ENCODE data around the gene MCMBP.
A peak's percentile ranks its signal among the peaks of the same experiment; 100 is the strongest.
"Not testable (repeated sequence)": the region's sequence is repeated elsewhere in the genome, so short reads cannot be mapped to it uniquely, and the experiment has no call there.

The MCMBP gene

GRCh38 chr10:119891849-119892187, 19.2 kb upstream of the MCMBP start:
- Mint-ChIP-seq H3K4me1 (ENCODE audit: low read depth) (peaks cover 39% of the 10 kb centered on the region), H3K27ac (peak overlapping the region; percentile 98), H3K36me3 (ENCODE audit: low read depth) (peaks cover 16% of the 10 kb centered on the region), H3K4me3 (peak overlapping the region; percentile 94)
- H3K27me3 Mint-ChIP-seq, H3K9me3 Mint-ChIP-seq: not testable (repeated sequence)

- H3K27ac Mint-ChIP-seq, H3K27me3 Mint-ChIP-seq, H3K4me3 Mint-ChIP-seq: not testable (repeated sequence)
These were observed 17.7 kb upstream of the MCMBP start for GRCh38 chr10:119890307-119890706.

GRCh38 chr10:119889201-119889600, 16.6 kb upstream of the MCMBP start:
- not testable (repeated sequence) for H3K27ac Mint-ChIP-seq; H3K27me3 Mint-ChIP-seq; H3K4me3 Mint-ChIP-seq; H3K9me3 Mint-ChIP-seq; H3K36me3 Mint-ChIP-seq (ENCODE audit: low read depth)
- peaks cover 17% of the 10 kb centered on the region for H3K4me1 Mint-ChIP-seq (ENCODE audit: low read depth)

More at GRCh38 chr10:119890307-119890706, 17.7 kb upstream of the MCMBP start:
- H3K9me3 Mint-ChIP-seq; H3K36me3 Mint-ChIP-seq (ENCODE audit: low read depth): not testable (repeated sequence)
- peaks cover 24% of the 10 kb centered on the region for H3K4me1 Mint-ChIP-seq (ENCODE audit: low read depth)

DNA sequence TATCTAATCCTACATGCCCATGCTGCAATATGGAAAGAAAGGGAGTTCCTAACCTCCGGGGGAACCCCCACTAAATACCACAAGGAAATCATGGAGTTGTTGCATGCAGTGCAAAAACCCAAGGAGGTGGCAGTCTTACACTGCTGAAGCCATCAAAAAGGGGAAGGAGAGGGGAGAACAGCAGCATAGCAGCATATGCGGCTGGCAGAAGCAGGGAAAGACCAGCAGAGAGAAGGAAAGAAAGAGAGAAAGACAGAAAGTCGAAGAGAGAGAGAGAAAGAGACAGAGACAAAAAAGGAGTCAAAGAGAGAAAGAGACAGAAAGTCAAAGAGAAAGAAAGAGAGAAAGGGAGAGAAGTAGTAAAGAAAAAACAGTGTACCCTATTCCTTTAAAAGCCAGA, 16.1 kb upstream of the MCMBP start:
- H3K27me3 Mint-ChIP-seq; H3K36me3 Mint-ChIP-seq (ENCODE audit: low read depth); H3K4me3 Mint-ChIP-seq; H3K27ac Mint-ChIP-seq; H3K9me3 Mint-ChIP-seq: not testable (repeated sequence)
- H3K4me1 Mint-ChIP-seq (ENCODE audit: low read depth) = peaks cover 12% of the 10 kb centered on the region

GRCh38 chr10:119886070-119886469, 13.4 kb upstream of the MCMBP start:
- not testable (repeated sequence) for H3K36me3 Mint-ChIP-seq (ENCODE audit: low read depth); H3K27me3 Mint-ChIP-seq; H3K4me3 Mint-ChIP-seq; H3K9me3 Mint-ChIP-seq; H3K27ac Mint-ChIP-seq; H3K4me1 Mint-ChIP-seq (ENCODE audit: low read depth)

DNA sequence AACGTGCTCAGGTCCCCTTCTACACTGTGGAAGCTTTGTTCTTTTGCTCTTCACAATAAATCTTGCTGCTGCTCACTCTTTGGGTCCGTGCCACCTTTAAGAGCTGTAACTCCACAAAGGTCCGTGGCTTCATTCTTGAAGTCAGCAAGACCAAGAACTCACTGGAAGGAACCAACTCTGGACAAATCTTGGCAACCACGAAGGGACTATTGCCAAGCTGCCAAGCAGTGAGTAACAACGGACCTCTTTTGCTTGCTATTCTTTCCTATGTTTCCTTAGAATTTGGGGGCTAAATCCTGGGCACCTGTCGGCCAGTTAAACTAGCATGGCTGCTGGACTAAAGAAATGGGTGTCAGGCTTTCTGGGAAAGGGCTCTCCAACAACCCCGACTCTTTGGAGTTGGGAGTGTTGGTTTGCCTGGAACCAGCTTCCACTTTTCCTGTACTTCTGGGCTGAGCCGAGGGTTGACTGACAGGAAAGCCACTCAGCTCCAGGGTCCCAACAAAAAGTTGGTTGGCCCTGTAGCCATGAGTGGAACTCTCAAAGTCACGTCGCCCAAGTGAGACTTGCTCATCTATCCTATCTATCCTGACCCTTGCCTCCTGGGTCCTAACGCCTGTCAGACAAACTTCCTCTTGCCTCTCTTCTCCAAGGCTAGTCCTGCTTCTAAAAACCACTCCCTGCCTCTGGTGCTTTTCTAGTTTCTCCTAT, 11.4 kb upstream of the MCMBP start:
- not testable (repeated sequence) for H3K27me3 Mint-ChIP-seq; H3K4me1 Mint-ChIP-seq (ENCODE audit: low read depth); H3K4me3 Mint-ChIP-seq; H3K36me3 Mint-ChIP-seq (ENCODE audit: low read depth); H3K27ac Mint-ChIP-seq; H3K9me3 Mint-ChIP-seq

GRCh38 chr10:119878524-119878923, 5.9 kb upstream of the MCMBP start:
- Mint-ChIP-seq H3K27ac (no peak overlapping the region), H3K36me3 (ENCODE audit: low read depth) (no peaks in the 10 kb centered on the region), H3K4me3 (no peak overlapping the region), H3K27me3 (no peaks in the 10 kb centered on the region), H3K4me1 (ENCODE audit: low read depth) (peaks cover 8% of the 10 kb centered on the region), H3K9me3 (no peaks in the 10 kb centered on the region)

- H3K27me3 Mint-ChIP-seq = no peaks in the 10 kb centered on the region
- H3K36me3 Mint-ChIP-seq (ENCODE audit: low read depth) = peaks cover 14% of the 10 kb centered on the region
- peaks cover 40% of the 10 kb centered on the region for H3K4me1 Mint-ChIP-seq (ENCODE audit: low read depth)
- peak overlapping the region; percentile 85 for H3K4me3 Mint-ChIP-seq
- H3K27ac Mint-ChIP-seq = peak overlapping the region; percentile 75
- H3K9me3 Mint-ChIP-seq = no peaks in the 10 kb centered on the region
These were observed 428 bp upstream of the MCMBP start for GRCh38 chr10:119872860-119873681.

DNA sequence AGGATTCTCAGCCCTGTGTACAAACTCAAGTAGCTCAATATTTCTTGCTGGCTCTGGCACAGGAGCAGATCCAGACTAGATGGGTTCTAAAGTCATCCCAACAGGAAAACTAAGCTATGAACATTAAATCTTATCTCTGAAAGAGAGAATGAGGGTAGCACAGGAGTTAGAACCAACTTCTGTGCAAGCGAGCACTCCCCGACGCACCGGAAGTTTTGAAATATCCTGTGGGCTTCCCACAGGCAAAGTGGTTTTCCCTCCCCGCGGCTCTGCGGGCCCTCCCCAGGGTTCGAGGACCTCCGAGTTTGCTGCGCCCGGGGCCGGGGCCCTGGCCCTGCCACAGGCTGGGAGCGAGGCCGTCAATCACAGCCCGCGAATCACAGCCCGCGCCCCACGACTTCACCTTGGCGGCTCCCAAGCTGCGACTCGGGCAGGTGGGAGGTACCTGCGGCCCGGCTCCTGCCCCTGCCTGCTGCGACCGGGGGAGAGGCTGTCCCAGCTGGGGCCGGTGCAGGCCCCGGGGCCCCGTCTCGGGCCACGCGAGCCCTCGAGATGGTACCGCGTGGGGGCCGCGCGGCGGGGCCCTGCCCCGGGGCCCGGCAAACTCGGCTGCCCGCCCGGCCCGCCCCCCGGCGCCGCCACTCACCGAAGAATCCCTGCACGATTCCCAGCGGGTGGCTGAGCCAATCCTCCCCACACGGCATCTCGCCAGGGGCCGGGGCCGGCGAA, 598 bp downstream of the MCMBP start:
- Mint-ChIP-seq H3K27me3 (no peaks in the 10 kb centered on the region), H3K27ac (peak overlapping the region; percentile 92), H3K36me3 (ENCODE audit: low read depth) (peaks cover 18% of the 10 kb centered on the region), H3K4me3 (peak overlapping the region; percentile 91), H3K4me1 (ENCODE audit: low read depth) (peaks cover 47% of the 10 kb centered on the region), H3K9me3 (no peaks in the 10 kb centered on the region)

GRCh38 chr10:119869398-119869797, 3.2 kb downstream of the MCMBP start:
- Mint-ChIP-seq H3K36me3 (ENCODE audit: low read depth) (peaks cover 37% of the 10 kb centered on the region), H3K4me3 (peak overlapping the region; percentile 3), H3K4me1 (ENCODE audit: low read depth) (peaks cover 60% of the 10 kb centered on the region)
- H3K27ac Mint-ChIP-seq, H3K27me3 Mint-ChIP-seq, H3K9me3 Mint-ChIP-seq: not testable (repeated sequence)

- Mint-ChIP-seq H3K4me1 (ENCODE audit: low read depth) (peaks cover 64% of the 10 kb centered on the region), H3K27me3 (no peaks in the 10 kb centered on the region), H3K9me3 (peaks cover 7% of the 10 kb centered on the region), H3K4me3 (no peak overlapping the region), H3K27ac (no peak overlapping the region), H3K36me3 (ENCODE audit: low read depth) (peaks cover 45% of the 10 kb centered on the region)
These were observed 5.3 kb downstream of the MCMBP start for GRCh38 chr10:119867317-119867716.

GRCh38 chr10:119865699-119866240, 6.9 kb downstream of the MCMBP start:
- H3K27me3 Mint-ChIP-seq = no peaks in the 10 kb centered on the region
- peaks cover 7% of the 10 kb centered on the region for H3K9me3 Mint-ChIP-seq
- H3K4me1 Mint-ChIP-seq (ENCODE audit: low read depth) = peaks cover 68% of the 10 kb centered on the region
- H3K27ac Mint-ChIP-seq = no peak overlapping the region
- peaks cover 38% of the 10 kb centered on the region for H3K36me3 Mint-ChIP-seq (ENCODE audit: low read depth)
- H3K4me3 Mint-ChIP-seq = no peak overlapping the region

- peaks cover 71% of the 10 kb centered on the region for H3K4me1 Mint-ChIP-seq (ENCODE audit: low read depth)
- H3K36me3 Mint-ChIP-seq (ENCODE audit: low read depth) = peaks cover 42% of the 10 kb centered on the region
- no peak overlapping the region for H3K27ac Mint-ChIP-seq
- H3K9me3 Mint-ChIP-seq = peaks cover 7% of the 10 kb centered on the region
- no peaks in the 10 kb centered on the region for H3K27me3 Mint-ChIP-seq
- H3K4me3 Mint-ChIP-seq = no peak overlapping the region
These were observed 8.6 kb downstream of the MCMBP start for GRCh38 chr10:119863951-119864565.

GRCh38 chr10:119862524-119862923, 10.1 kb downstream of the MCMBP start:
- Mint-ChIP-seq H3K9me3 (peaks cover 7% of the 10 kb centered on the region), H3K27ac (no peak overlapping the region), H3K27me3 (no peaks in the 10 kb centered on the region), H3K4me3 (no peak overlapping the region), H3K36me3 (ENCODE audit: low read depth) (peaks cover 43% of the 10 kb centered on the region), H3K4me1 (ENCODE audit: low read depth) (peaks cover 57% of the 10 kb centered on the region)
